ENCODE measurements around the gene UBE2O.
A peak's percentile ranks its signal among the peaks of the same experiment; 100 is the strongest.

UBE2O gene

DNA sequence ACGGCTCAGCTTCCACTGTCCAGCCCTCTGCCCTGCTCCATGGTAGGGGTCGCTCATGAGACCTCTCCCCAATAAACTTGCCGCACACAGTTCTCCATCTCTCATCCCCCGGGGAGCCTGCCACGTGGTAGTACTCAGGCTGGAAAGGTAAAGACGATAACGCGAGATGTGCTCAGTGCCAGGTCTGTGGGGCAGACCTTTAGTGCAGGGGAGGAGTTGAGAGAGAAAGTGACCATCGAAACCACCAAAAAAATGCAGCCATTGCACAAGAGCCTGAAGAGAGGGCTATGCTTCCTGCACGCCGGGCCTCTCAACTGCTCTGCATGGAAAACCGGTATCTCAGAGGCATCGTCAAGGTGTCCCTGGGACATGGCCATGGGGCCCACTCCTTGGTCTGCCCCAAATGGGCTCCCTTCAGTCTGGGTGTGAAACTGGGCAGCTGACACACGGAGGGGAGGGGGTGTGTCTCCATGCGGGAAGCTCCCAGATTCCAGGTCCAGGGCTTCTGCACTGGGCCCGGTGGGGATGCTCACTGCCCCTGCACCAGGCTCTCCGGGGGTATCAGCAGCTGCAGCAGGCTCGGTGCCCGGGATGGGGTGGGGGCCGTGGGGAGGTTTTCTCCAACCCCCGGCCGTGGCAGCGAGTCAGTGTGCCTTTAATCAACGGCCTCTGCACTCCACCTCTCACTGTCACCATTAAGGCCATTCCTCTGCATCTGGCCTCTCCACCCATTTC, 9.8 kb upstream of the UBE2O start:
- DNase-seq, result no peak

DNA sequence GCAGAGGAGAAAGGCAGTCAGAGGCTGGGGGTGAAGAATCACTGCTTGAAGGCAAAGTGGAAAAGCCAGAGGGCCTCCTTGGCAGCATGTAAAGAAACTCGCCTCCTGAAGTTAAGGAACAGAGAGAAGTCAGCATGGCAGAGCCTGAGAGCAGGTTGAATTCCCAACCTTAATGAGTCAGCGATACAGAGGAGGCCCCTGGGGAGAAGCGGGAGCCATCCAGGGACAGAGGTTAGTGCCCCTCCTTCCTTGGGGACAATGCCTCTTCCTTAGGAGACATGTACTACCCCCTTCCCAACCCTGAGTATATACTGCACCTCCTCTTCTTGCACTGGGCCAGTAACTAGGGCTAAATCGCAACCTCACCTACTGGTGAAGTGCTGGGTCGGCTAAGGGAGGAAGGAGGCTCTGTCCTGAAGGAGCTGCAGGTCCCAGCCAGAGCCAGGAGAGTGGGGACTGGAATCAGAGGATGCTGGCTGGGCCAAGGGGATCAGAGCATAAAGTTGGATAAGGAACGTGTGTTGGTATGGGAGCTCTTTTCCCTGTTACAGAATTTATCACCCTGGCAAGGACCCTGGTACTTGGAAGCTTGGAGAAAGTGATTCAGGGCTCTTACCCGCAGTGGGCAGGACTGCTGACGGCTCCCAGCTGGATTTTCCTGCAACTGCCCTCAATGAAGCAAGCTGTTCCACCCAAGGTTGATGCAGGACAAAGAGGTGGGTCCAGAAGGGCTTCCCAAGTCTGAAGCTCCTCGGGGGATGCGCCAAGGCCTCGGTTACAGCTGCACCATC, 9.0 kb upstream of the UBE2O start:
- DNase-seq, result no peak

DNA sequence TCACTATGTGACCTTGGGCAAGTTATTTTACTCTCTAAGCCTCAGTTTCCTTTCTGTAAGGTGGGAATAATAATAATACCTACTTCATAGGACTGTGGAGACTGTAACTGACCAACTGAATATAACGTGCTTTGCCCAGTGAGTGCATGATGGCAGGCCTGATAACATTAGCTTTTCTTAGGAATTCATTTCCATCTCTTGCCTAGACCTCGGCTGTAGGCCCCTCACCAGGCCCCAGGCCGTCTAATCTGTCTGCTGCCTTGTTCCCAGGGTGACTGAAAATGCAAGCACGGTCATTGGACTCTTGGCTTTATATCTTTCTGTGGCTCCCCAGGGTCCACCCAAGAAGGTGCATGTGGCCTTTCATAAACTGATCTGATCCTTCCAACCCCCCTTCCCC, 6.7 kb upstream of the UBE2O start:
- DNase-seq, result no peak

DNA sequence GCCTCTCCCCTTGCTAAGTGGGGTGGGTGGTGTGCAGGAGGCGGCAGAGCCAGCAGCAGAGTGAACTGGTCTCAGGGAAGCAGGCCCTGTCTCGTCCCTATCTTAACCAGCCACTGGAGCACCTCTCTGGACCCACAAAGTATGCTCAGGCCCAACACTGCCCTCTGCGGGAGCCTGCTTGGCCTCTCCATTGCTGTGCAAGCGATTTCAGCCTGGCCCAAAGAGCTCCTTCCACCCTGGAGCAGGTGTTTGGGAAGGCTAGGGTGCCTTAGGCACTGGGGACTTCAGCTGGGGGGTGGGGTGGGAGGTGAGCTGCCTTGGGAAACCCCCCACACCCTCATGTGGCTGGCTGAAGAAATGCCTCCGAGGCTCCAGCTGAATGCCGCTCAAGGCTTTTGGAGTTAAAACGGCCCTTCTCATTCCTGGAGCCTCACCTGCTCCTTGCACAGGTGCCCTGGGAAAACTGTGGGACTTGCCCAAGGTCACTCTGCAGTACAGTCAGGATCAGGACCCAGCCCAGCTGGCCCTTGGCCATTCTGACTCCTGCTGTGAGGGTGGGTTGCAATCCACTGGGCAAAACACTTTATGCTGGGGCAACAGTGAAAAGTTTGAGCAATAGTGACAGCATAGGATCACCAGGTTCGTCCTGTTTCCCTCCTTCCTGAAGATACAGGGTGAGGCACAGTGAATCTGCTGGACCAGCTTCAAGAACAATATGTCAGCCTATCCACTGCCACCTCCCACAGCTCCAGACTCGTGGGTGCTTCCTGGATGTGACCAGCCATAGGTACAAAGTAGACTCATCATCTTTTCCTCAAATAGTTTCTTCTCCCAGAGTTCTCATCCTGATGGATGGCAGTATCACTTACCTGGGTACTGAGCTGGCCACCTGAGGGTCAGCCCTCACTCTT, 5.9 kb upstream of the UBE2O start:
- DNase-seq, result no peak

DNA sequence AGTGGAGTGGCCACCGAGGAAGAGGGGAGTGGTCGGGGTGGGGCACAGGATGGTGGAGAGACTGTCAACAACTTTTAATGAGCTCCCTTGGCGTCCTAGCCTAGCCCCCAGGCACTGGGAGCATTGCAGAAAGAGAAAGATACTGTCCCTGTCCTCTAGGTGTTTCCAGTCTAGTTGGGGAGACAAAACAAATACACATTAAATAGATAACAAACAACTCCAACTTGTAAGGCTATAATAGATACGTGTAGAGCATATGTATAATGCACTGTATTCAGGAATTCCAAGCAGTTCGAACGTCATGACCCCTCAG, 435 bp upstream of the UBE2O start:
- no peak for DNase-seq

DNA sequence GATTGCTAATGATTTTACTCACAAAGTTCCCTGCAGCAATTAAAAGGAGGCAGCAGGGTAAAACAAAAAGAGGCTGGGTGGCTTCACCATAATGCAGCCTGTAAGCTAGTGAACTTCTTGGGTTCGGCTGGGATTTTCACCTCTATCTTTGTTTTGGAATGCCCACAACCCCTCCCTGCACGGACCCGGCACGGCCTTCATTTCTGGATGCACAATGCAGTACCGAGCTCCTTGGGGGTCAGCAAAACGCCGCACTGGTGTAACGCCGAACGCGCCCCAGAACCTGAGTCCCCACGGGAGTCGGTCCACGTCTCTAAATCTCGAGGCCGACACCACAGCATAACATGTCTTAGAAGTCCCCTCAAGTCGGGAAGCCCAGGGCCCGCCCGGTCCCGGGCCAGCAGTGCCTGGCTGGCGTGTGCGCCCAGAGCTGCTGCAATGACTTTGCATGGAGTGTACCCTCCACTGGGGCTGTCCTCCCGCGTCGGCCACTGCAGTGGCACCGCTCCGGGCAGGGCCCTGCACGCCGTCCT, 759 bp downstream of the UBE2O start:
- peak; percentile 36 for DNase-seq

DNA sequence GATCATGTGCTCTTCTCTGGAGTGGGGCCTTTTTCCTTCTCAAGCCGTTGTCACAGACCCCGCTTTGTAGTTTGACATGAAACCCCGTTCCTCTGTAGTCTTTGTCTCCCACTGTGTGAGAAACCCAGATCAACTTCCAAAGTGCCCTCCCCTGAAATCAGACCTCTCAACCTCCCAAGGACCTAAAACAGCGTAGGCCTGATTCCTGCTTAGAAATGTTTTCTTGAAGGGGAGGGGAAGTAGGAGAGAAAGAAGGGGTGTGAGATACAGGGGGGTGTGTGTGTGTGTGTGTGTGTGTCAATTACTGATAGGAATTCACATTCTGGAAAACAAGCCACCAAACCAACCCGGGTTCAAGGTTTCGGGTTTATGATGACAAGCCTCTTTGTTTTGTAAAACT, 1.4 kb downstream of the UBE2O start:
- no peak for DNase-seq

DNA sequence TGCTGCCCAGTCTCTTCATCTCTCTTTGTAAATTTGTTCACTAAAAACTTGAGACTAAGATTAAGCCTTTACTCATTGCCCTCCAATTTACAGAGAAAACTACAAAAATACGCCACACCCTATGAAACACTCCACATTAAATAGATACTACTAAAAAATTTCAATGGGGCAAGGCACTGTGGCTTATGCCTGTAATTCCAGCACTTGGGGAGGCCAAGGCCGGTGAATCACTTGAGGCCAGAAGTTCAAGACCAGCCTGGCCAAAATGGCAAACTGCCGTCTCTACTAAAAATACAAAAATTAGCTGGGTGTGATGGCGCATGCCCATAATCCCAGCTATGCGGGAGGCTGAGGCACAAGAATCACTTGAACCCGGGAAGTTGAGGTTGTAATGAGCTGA, 3.8 kb downstream of the UBE2O start:
- no peak for DNase-seq

DNA sequence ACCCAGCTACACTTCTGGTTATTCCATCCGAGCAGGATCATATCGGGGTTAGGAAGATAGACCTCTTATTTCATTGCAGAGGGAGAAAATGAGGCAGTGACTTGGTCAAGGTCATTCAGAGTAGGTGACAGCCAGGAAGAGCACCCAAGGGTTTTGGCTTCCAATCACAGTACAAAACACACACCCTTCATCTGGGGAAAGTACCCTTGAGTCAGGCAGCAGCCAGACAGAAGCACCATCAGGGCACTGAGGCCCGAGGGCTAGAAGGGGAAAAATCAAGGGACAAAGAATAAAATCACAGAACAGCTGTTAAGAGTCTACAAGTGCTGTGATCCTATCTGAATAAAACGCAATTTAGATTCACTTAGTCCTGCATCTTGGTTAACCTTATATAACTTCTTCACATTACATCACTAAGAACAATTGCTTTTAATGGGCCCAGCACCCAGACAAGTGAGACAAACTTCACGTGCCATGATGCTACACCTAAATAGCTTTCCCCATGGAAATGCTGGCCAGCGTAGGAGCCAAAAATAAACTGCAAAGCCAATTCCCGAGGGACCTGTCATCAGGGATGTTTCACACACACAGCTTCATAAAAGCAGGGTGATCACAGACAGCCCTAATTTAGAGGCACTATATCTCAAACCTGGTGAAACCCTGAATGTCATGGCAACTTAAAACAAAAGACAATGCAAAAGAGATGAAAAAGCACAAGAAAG, 4.9 kb downstream of the UBE2O start:
- DNase-seq, result no peak

DNA sequence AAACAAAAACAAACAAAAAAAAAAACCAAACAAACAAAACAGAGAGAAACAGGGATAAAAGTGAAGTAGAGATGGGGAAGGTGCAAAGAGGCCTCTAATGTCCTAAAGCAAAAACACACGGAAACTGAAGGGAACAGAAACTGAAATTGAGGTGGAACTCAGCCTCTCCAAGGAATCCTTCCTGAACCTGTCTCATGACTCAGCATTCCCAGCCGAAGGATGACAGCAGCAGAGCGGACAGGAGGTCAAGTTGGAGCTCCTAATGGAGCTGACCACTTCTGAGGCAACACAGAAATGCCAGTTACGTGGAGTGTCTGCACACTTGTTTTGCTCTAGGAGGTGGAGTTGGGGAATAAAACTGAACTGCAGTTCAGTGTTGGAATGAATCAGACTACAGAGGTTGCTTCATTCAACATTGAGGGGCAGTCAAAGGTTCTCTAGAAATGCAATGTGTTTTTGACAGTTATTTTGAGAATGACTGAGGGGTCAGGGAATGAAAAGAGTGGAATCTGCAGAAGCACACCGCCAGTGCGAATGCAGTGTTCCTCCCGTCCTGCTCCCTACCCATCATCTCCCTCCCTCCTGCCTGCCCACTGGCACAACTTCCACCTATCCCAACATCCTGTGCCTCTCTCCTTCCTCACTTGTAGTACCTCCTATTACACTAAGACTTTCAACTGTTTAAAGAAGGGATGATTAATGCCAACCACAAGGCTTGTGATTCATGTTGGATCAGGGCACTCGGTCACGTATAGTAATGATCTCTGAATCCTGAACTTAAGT, 6.3 kb downstream of the UBE2O start:
- DNase-seq, result no peak

DNA sequence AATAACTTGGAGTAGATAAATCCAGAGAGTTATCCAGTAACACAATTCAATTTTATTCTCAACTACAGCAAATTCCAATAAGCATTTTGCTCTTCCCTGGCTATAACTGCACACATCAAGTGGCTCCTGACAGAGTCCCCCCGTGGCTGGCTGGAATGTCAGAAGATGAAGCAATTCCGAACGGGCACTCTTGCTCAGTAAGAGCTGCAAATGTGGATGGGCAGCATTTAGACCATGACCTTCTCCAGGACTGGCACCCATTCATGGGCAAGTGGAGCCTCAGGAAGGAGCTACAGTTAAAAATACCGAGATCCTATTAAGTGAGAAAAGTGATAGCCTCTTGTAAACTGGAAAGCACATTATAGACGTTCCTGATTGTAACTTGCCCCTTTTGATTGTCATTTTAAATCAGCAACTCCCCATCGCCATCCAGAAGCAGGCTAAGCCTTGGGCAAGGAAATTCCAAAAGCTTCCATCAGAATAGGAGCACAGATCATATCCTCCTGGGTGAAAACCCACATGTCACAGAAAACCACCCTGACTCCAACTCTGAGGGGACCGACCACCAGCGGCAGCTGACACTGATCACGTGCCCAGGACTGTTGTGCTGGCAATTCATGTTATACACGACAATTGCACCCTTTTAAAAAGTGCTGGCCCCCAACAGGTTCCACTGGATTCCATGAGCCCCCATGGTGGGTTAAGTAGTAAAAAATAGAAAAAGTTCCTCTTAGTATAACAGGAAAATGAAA, 7.1 kb downstream of the UBE2O start:
- DNase-seq, result no peak

DNA sequence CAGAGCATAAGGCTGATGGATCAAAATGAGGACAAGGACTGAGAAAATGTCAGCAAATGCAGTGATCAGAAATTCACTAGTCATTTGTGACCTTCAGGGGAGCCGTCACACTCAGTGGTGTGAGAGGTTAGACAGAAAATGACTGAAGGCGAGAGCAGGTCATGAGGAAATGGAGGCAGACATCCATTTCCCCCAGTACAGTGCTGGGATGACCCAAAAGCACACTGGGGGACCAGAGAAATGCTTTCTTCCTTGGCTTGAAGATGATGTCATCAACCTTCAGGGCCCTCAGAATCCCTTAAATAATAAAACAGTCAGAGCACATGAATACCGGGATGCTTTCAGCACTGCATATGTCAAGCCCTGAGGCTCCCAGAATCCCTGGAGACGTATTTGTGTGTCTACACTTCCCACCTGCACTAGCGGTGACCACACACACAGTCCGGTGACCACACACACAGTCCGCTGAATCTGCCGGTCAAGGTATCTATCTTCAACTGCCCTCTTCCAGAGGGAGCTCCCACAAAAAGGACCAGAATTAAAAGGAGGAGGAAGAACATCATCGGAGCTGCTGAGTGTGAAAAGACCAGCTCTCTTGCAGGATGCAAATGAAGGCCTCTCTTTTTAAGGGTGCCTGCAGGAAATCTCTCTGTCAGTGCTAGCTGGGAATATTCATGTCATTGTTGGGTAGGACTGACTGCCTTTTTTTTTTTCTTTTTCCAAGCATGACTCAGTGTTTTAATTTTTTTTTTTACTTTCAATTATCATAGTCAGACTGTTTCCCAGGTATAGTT, 8.2 kb downstream of the UBE2O start:
- DNase-seq, result no peak

DNA sequence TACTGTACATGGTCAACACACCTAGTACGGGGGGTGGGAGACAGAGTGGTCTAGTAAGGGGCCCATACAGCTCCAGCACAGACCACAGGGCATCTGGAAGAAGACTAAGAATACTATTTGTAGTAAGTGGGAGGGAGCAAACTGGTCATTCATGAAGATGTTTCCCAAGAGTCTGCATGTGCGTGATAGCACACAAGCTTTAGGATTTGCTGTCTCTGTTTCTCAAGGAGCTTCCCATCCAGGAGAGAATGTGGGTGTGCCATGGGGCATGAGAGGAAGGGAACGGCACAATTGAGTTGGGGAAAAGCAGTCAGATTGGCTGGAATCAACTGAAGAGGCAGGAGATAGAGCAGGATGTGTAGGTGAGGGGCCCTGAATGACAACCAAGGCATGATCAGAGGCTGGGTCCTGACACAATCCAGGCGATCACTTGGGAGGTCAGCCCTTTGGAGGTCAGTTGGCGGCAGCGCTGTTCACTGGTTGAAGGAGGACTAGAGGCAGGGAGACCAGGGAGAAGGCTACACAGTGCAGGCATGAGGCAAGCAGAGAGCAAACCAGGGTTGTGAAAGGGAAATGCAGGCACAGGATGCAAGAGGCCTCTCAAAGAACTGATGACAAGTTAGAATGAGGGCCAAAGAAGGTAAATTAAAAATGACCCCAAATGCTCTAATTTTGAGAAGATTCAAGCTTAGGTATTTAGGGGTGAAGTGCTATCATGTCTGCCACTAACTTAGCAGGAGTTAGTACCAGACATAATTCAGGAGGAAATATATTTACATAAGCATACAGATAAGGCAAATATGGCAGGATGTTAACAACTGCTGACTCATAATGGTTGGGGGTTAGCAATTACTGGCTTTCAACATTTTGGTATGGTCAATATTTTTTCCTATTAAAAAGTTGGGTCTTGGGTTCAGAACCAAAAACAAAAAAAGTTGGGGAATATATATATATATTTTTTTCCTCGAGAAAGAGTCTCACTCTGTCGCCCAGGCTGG, 10.3 kb downstream of the UBE2O start:
- no peak for DNase-seq

DNA sequence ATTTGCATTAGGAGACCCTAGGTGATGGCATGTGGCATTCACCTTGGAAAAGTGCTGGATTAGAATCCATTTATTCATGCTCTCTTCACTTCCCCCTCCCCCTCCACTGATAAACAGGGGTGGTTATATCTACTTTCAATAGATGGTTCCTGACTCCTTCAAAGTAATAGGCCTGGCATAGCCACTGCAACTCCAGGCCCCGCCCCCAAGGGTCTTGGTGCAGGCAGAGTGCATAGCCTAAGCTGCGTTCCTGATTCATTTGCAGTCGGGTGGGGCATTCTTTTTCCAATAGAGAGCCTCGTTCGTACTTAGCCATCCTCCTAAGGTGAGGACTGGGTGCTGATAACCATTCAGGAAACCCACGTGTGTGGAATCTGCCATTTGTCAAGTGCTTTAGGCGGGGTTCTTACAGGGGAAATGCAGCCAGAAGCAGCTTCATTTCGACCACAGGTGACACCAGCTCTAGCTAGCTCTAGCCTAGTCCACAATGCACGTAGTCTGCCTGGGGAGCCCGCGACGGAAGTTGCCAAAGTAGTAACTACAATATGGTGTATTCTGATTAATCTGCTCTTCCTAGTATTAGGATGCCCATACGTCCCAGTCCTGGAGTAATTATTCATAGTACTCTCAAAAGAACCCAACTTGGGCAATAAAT, 11.1 kb downstream of the UBE2O start:
- no peak for DNase-seq

DNA sequence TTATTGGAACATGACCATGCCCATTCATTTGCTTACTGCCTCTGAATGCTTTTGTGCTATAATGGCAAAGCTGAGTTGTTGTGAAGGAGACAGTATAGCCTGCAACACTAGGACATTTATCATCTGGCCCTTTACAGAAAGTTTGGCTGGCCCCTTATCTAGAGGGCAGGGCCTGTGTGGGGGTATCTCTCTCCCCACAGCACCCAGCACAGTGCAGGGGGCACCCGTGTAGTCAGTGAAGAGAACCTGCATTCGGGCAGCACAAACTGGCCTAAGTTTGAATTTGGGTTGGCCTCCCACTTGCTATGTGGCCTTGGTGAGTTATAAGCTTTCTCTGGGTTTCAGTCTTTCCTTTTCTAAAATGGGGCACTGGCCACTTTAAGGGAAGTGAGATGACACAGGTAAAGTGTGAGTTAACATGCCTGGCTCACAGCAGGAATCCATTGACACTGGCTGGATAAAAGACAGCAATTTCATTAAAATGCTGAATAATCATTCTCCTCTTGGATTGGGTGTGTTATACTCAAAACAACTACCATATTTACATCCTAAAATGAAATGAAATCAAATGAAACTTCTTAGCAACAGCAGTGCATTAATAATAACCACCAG, 12.1 kb downstream of the UBE2O start:
- no peak for DNase-seq

DNA sequence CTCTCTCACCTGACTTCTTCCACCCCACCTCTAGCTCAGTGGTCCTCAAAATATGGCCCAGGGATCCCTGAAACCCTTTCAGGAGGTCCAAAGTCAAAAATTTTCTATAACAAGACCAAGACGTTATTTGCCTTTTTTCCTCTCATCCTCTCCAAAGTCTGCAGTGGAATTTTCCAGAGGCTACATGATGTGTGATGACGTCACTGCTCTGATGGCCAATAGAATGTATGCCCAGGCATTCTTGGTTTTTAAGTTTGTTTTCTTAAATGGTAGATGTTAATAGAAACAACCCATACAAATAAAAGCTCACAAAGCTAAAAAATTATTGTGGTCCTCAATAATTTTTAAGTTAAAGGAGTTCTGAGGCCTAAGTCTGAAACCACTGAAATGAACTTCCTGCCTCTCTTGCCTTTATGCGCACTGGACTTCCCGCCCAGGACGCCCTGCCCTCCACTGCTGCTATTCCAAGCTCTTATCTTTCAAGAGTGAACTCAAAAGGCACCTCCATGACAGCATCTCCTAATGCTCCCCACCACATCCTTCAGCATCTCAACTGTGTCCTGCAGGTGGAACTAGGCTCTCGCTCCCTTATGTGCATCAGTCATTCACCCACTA, 13.5 kb downstream of the UBE2O start:
- no peak for DNase-seq

DNA sequence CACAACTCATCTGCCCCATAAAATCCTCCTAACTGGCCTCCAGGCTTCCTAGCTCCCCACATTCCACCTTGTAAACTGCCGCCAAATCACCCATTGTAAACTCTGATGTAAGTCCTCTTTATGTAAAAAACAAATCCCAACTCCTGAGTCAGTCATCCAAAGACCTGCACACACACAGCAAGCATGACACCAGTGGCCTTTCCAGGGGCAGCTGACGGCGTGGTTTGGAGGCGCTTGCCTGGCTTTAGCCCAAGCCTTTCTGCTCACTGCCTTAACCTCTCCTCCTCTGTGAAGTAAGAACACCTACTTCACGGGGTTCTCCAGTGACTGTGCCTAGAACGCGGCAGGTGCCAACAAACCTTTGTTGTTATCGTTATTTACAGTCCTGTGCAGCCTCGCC, 14.0 kb downstream of the UBE2O start:
- DNase-seq, result no peak
